Measurements from ENCODE around the gene LONP1.

LONP1 gene

GRCh38 chr19:5698635-5699422 lies 21.1 kb downstream of the LONP1 start:
- DNase-seq (ENCODE audit: insufficient read length, low spot score): no peak
- TF ChIP-seq CTCF (IDR thresholded peaks at IDR 0.05; ENCODE audit: insufficient read depth, missing control alignments): no peak
- FAIRE-seq: no peak

- FAIRE-seq (no peak), DNase-seq (ENCODE audit: insufficient read length, low spot score) (no peak)
- TF ChIP-seq CTCF (IDR thresholded peaks at IDR 0.05; ENCODE audit: insufficient read depth, missing control alignments): no peak
Observed at GRCh38 chr19:5697890-5698634, 21.9 kb downstream of the LONP1 start.

GRCh38 chr19:5697022-5697889 lies 22.7 kb downstream of the LONP1 start:
- DNase-seq (ENCODE audit: insufficient read length, low spot score): no peak
- no peak for FAIRE-seq
- TF ChIP-seq CTCF (IDR thresholded peaks at IDR 0.05; ENCODE audit: insufficient read depth, missing control alignments): no peak

- no peak for DNase-seq (ENCODE audit: insufficient read length, low spot score)
- no peak for FAIRE-seq
- TF ChIP-seq CTCF (IDR thresholded peaks at IDR 0.05; ENCODE audit: insufficient read depth, missing control alignments): no peak
Observed at GRCh38 chr19:5696196-5697021, 23.5 kb downstream of the LONP1 start.

GRCh38 chr19:5695649-5696195 lies 24.2 kb downstream of the LONP1 start:
- FAIRE-seq (no peak), DNase-seq (ENCODE audit: insufficient read length, low spot score) (no peak)
- no peak for TF ChIP-seq CTCF (IDR thresholded peaks at IDR 0.05; ENCODE audit: insufficient read depth, missing control alignments)

- FAIRE-seq (no peak), DNase-seq (ENCODE audit: insufficient read length, low spot score) (no peak)
- no peak for TF ChIP-seq CTCF (IDR thresholded peaks at IDR 0.05; ENCODE audit: insufficient read depth, missing control alignments)
Observed at GRCh38 chr19:5694956-5695648, 24.8 kb downstream of the LONP1 start.

Measured in D721Med (cell line).